Measurements from ENCODE around the gene ZGLP1.
"Not testable (repeated sequence)": the region's sequence is repeated elsewhere in the genome, so short reads cannot be mapped to it uniquely, and the experiment has no call there.

Gene ZGLP1

DNA sequence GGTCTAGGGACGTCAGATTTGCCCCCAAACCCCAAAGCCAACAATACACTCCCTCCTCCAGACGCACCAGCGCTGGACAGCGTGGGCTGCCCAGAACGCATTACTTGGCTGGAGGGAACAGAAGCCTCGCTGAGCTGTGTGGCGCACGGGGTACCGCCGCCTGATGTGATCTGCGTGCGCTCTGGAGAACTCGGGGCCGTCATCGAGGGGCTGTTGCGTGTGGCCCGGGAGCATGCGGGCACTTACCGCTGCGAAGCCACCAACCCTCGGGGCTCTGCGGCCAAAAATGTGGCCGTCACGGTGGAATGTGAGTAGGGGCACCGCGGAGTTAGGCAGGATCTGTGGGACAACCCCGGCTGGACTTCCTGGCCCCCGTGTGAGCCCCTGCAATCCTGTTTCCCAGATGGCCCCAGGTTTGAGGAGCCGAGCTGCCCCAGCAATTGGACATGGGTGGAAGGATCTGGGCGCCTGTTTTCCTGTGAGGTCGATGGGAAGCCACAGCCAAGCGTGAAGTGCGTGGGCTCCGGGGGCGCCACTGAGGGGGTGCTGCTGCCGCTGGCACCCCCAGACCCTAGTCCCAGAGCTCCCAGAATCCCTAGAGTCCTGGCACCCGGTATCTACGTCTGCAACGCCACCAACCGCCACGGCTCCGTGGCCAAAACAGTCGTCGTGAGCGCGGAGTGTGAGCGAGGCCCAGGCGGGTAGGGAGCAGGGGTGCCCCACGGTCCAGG is 15.8 kb downstream of the ZGLP1 start:
- DNase-seq (ENCODE audit: low spot score) = no peak

- DNase-seq (ENCODE audit: low spot score) = no peak
Observed at GRCh38 chr19:10292789-10293636, 16.6 kb downstream of the ZGLP1 start.

- DNase-seq (ENCODE audit: low spot score) = no peak
Observed at GRCh38 chr19:10292206-10292788, 17.3 kb downstream of the ZGLP1 start.

DNA sequence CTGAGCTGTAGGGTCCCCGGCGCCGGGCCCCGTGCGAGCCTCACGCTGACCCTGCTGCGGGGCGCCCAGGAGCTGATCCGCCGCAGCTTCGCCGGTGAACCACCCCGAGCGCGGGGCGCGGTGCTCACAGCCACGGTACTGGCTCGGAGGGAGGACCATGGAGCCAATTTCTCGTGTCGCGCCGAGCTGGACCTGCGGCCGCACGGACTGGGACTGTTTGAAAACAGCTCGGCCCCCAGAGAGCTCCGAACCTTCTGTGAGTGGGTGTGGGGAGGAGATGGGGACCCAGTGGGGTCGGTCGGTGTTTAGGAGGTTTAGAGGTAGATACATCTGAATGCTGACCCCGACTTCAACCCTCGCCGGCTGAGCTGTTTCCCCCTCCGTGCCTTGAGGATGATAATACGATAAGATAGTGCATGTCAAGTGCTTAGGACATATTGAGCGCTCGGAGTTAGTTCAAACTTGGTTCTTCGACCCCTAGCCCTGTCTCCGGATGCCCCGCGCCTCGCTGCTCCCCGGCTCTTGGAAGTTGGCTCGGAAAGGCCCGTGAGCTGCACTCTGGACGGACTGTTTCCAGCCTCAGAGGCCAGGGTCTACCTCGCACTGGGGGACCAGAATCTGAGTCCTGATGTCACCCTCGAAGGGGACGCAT is 17.9 kb downstream of the ZGLP1 start:
- no peak for DNase-seq (ENCODE audit: low spot score)

- DNase-seq (ENCODE audit: low spot score) = peak; percentile 47
Observed at GRCh38 chr19:10290876-10291553, 18.6 kb downstream of the ZGLP1 start.

- no peak for DNase-seq (ENCODE audit: low spot score)
Observed at GRCh38 chr19:10290357-10290875, 19.2 kb downstream of the ZGLP1 start.

DNA sequence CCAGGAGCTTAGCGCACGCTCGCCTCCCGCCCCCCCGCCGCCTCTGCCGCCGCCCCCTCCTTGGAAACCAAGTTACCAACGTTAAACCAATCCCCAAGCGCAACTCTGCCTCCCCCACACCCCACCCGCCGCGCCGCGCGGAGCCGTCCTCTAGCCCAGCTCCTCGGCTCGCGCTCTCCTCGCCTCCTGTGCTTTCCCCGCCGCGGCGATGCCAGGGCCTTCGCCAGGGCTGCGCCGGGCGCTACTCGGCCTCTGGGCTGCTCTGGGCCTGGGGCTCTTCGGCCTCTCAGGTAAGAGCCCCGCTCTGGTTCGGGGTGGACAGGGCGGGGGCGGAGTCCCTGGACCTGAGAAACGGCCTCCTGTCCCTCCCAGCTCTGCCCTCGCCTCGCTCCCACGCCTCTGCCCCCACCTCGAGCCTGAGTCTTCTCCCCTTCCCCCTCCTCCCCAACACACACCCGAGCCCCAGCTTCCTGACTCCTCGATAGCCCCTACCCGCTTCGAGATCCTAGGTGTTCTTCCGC is 19.7 kb downstream of the ZGLP1 start, which contains the start of gene ICAM5:
Gene ICAM5, plus strand, starts transcription at position 117 of the 521 bp plus-strand sequence. Its CDS starts 92 bp downstream, at position 209.
- DNase-seq (ENCODE audit: low spot score) = peak; percentile 55

DNA sequence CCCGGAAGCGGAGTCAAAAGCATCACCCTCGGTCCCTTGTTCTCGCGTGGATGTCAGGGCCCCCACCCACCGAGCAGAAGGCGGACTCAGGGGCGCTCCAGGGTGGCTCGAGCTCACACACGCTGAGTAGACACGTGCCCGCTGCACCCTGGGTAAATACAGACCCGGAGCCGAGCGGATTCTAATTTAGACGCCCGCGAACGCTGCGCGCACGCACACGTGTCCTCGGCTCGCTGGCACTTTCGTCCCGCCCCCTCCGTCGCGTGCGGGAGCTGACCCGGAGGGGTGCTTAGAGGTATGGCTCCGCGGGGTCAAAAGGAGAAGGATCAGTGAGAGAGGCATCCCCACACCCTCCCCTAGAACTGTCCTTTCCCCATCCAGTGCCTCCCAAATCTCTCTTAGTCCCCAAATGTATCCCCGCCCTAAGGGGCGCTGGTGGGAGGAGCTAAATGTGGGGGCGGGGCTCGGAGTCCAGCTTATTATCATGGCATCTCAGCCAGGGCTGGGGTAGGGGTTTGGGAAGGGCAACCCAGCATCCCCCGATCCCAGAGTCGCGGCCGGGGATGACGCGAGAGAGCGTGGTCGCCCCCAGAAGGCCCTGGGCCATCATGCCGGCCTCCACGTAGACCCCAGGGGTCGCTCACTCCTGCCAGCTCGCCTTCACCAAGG is 20.3 kb downstream of the ZGLP1 start:
- DNase-seq (ENCODE audit: low spot score) = peak; percentile 37

DNA sequence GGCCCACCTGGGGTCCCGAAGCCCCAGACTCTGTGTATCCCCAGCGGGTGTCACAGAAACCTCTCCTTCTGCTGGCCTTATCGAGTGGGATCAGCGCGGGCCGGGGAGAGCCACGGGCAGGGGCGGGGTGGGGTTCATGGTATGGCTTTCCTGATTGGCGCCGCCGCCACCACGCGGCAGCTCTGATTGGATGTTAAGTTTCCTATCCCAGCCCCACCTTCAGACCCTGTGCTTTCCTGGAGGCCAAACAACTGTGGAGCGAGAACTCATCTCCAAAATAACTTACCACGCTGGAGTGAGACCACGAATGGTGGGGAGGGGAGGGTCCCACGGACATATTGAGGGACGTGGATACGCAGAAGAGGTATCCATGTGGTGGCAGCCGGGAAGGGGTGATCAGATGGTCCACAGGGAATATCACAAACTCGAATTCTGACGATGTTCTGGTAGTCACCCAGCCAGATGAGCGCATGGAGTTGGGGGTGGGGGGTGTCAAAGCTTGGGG is 20.9 kb downstream of the ZGLP1 start:
- peak; percentile 51 for DNase-seq (ENCODE audit: low spot score)

DNA sequence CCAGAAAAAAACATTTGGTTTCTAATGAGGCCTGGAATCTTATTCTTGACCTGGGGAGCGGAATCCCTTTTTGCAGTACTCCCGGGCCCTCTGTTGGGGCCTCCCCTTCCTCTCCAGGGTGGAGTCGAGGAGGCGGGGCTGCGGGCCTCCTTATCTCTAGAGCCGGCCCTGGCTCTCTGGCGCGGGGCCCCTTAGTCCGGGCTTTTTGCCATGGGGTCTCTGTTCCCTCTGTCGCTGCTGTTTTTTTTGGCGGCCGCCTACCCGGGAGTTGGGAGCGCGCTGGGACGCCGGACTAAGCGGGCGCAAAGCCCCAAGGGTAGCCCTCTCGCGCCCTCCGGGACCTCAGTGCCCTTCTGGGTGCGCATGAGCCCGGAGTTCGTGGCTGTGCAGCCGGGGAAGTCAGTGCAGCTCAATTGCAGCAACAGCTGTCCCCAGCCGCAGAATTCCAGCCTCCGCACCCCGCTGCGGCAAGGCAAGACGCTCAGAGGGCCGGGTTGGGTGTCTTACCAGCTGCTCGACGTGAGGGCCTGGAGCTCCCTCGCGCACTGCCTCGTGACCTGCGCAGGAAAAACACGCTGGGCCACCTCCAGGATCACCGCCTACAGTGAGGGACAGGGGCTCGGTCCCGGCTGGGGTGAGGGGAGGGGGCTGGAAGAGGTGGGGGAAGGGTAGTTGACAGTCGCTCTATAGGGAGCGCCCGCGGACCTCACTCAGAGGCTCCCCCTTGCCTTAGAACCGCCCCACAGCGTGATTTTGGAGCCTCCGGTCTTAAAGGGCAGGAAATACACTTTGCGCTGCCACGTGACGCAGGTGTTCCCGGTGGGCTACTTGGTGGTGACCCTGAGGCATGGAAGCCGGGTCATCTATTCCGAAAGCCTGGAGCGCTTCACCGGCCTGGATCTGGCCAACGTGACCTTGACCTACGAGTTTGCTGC is 22.5 kb downstream of the ZGLP1 start, which contains the start of gene ICAM4:
Gene ICAM4, plus strand, starts transcription at position 153 of the 935 bp plus-strand sequence. Its CDS starts 58 bp downstream, at position 211.
- DNase-seq (ENCODE audit: low spot score) = no peak

- DNase-seq (ENCODE audit: low spot score) = no peak
Observed at GRCh38 chr19:10285393-10285792, 24.2 kb downstream of the ZGLP1 start.

- no peak for DNase-seq (ENCODE audit: low spot score)
Observed at GRCh38 chr19:10284960-10285278, 24.7 kb downstream of the ZGLP1 start.

DNA sequence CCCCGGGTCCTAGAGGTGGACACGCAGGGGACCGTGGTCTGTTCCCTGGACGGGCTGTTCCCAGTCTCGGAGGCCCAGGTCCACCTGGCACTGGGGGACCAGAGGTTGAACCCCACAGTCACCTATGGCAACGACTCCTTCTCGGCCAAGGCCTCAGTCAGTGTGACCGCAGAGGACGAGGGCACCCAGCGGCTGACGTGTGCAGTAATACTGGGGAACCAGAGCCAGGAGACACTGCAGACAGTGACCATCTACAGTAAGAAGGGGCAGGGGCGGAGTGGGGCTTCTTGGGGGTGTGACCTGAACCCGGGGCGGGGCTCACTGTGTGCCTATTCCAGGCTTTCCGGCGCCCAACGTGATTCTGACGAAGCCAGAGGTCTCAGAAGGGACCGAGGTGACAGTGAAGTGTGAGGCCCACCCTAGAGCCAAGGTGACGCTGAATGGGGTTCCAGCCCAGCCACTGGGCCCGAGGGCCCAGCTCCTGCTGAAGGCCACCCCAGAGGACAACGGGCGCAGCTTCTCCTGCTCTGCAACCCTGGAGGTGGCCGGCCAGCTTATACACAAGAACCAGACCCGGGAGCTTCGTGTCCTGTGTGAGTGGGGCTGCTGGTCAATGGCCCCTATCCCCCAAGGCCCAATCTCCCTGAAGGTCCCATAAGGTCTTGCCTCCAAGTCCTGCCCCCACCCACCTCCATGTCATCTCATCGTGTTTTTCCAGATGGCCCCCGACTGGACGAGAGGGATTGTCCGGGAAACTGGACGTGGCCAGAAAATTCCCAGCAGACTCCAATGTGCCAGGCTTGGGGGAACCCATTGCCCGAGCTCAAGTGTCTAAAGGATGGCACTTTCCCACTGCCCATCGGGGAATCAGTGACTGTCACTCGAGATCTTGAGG is 25.3 kb downstream of the ZGLP1 start:
- no peak for DNase-seq (ENCODE audit: low spot score)

DNA sequence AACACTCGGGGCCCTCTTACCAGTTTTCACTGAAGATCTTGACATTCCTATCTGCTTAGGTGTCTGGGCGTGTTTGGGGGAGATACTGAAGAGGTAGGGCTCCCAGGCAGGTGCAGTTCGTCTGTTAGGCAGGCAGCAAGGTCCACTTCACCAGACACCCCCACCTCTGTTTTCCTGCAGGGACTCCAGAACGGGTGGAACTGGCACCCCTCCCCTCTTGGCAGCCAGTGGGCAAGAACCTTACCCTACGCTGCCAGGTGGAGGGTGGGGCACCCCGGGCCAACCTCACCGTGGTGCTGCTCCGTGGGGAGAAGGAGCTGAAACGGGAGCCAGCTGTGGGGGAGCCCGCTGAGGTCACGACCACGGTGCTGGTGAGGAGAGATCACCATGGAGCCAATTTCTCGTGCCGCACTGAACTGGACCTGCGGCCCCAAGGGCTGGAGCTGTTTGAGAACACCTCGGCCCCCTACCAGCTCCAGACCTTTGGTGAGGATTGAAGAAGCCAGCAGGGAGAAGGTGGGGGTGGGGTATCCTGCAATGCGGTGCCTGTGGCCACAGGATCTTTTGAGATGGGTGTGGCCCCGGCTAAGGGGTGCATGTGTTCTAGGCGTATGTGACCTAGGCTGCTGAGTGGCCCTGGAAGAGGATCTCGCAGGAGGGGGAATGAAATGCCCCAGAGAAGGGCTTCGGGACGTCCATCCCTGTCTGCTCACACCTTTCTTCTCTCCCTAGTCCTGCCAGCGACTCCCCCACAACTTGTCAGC is 26.1 kb downstream of the ZGLP1 start:
- no peak for DNase-seq (ENCODE audit: low spot score)

- not testable (repeated sequence) for DNase-seq (ENCODE audit: low spot score)
Observed at GRCh38 chr19:10282043-10282442, 27.6 kb downstream of the ZGLP1 start.

DNA sequence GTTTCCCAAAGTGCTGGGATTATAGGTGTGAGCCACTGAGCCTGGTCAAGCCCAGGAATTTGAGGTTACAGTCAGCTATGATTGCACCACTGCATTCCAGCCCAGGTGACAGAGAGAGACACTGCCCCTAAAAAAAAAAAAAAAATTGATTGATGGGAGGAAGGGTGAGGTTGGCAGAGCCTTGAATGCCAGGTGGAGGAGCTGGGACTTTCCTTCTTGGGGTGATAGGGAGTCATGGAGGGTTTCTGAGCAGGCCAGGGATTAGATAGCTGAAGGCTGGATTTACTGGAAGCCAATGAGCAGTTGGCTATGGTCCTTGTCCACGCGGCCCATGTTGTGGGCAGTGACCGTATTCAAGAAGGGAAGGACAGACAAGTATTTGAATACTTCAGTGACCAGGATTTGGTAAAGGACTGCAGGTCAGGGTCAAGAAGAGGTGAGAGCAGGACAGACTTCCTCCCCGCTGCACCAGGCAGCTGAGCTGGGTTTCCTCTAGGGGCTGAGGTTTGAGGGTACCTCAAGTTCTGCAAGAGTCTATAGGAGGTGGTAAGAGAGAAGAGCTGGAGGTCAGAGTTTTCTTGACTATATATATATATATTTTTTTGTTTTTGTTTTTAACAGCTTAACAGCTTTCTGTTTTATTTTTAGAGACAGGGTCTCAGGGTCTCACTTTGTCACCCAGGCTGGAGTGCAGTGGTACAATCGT is 29.7 kb downstream of the ZGLP1 start:
- no peak for DNase-seq (ENCODE audit: low spot score)

- no peak for DNase-seq (ENCODE audit: low spot score)
Observed at GRCh38 chr19:10278935-10279334, 30.7 kb downstream of the ZGLP1 start.
